Esophagus muscularis mucosa (tissue), 4 donors: ENCODE measurements around the gene LRRN2. TPM values are rescaled to one million over a fixed set of nuclear protein-coding genes. Genes with fewer than 3 reads are reported as not detected.

ENCODE experiments used
- DNase-seq: peaks from one replicate; pipeline ENCODE4 v3.0.0-alpha.2; 2017; ENCODE audit errors: extremely low spot score
- H3K27ac ChIP-seq, 4 donors: fragments of 200-600 bp; sonication (generic); replicated peaks in 1 of 4; 1 replicate in 3 of 4; 2 replicates in 1 of 4; pipeline ENCODE4 v1.5.1; 2016 to 2019; ENCODE audit warnings: mild to moderate bottlenecking in 1 of 4
- H3K27me3 ChIP-seq, 4 donors: fragments of 200-600 bp; sonication (generic); one replicate each; pipeline versions ENCODE4 v1.5.1 to v1.6.0; 2016 to 2019
- H3K36me3 ChIP-seq, 4 donors: fragments of 200-600 bp; sonication (generic); one replicate each; pipeline ENCODE4 v1.5.1; 2016 to 2019
- H3K4me1 ChIP-seq, 4 donors: fragments of 200-600 bp; sonication (generic); one replicate each; pipeline ENCODE4 v1.5.1; 2016 to 2019
- H3K4me3 ChIP-seq, 4 donors: fragments of 200-600 bp; sonication (generic); 1 replicate in 2 of 4; 2 replicates in 2 of 4; pipeline ENCODE4 v1.5.1; 2016 to 2019; ENCODE audit warnings: mild to moderate bottlenecking in 4 of 4, moderate library complexity in 1 of 4
- H3K9me3 ChIP-seq, 4 donors: fragments of 200-600 bp; sonication (generic); 1 replicate in 3 of 4; 2 replicates in 1 of 4; pipeline ENCODE4 v1.5.1; 2016 to 2019
- CTCF ChIP-seq, 3 experiments: fragments of 200-600 bp in 2 of 3; fragments of 450-650 bp in 1 of 3; sonication (generic) in 2 of 3; IDR thresholded peaks; one replicate each; pipeline ENCODE4 v1.5.1; 2017 to 2019; ENCODE audit warnings: antibody characterized with exemption in 3 of 3, mild to moderate bottlenecking in 2 of 3, moderate library complexity in 1 of 3
- EP300 ChIP-seq: sonication (generic); formaldehyde crosslinking; IDR thresholded peaks from one replicate; pipeline ENCODE4 v1.6.1; 2017; ENCODE audit warnings: antibody characterized with exemption
- POLR2A ChIP-seq: fragments of 450-650 bp; IDR thresholded peaks from one replicate; pipeline ENCODE4 v1.6.1; 2017; ENCODE audit warnings: antibody characterized with exemption, moderate library complexity, mild to moderate bottlenecking, low read depth
- POLR2AphosphoS5 ChIP-seq, 2 donors: sonication (generic); formaldehyde crosslinking; IDR thresholded peaks; one replicate each; pipeline ENCODE4 v1.6.1; 2017; ENCODE audit warnings: antibody characterized with exemption in 2 of 2
- WGBS: methylation state at CpG from one replicate; pipeline ENCODE4 v1.1.5; 2018; 5-methylcytosine and 5-hydroxymethylcytosine counted together
- intact Hi-C: fragments of 100-400 bp; cut with DNase I; formaldehyde crosslinking; loops from one replicate; pipeline ENCODE4 v1.15.1; 2023
- total RNA-seq, 4 donors: library from RNA; depleted of rRNA; stranded (reverse); fragments of >200 nt; gene quantifications; one replicate each; pipeline versions ENCODE4 v1.1.0 to v1.2.1, GENCODE V29; 2016

Gene LRRN2
- total RNA-seq, 4 donors from 2014 or later = 3.6 to 15.2 (median 5.0) TPM

GRCh38 chr1:204602871-204603542 lies 82.5 kb downstream of the LRRN2 start:
- H3K9me3 ChIP-seq = no peaks in the 10 kb centered on the region
- H3K27ac ChIP-seq = no peak overlapping the region
- TF ChIP-seq POLR2A = no peak
- TF ChIP-seq CTCF (IDR thresholded peaks at IDR 0.05) = no peak
- DNase-seq = no peak
- no peaks in the 10 kb centered on the region for H3K36me3 ChIP-seq
- WGBS = 82% methylated on average over 6 of the region's 6 CpGs
- intact Hi-C loops = no loop called here
- no peak overlapping the region for H3K4me3 ChIP-seq
- H3K4me1 ChIP-seq = no peaks in the 10 kb centered on the region
- peaks cover 0 to 11% (median 0%) of the 10 kb centered on the region in 4 donors for H3K27me3 ChIP-seq

GRCh38 chr1:204602111-204602579 lies 83.4 kb downstream of the LRRN2 start:
- Histone ChIP-seq H3K27ac (no peak overlapping the region), H3K4me3 (no peak overlapping the region), H3K27me3 (peaks cover 0 to 7% (median 0%) of the 10 kb centered on the region in 4 donors), H3K36me3 (no peaks in the 10 kb centered on the region), H3K4me1 (no peaks in the 10 kb centered on the region), H3K9me3 (no peaks in the 10 kb centered on the region)
- intact Hi-C loops = no loop called here
- DNase-seq = no peak
- 62% methylated on average over 6 of the region's 6 CpGs for WGBS
- TF ChIP-seq POLR2AphosphoS5 (IDR thresholded peaks at IDR 0.05) (no peak), CTCF (IDR thresholded peaks at IDR 0.05) (no peak), POLR2A (no peak), EP300 (no peak)

- WGBS = 78% methylated on average over 4 of the region's 4 CpGs
- DNase-seq = no peak
- intact Hi-C loops = no loop called here
These were observed 84.6 kb downstream of the LRRN2 start for GRCh38 chr1:204600968-204601367.

GRCh38 chr1:204600203-204600602 lies 85.3 kb downstream of the LRRN2 start:
- H3K27ac ChIP-seq = no peak overlapping the region

More at GRCh38 chr1:204600968-204601367, 84.6 kb downstream of the LRRN2 start:
- Histone ChIP-seq H3K36me3 (no peaks in the 10 kb centered on the region), H3K4me1 (no peaks in the 10 kb centered on the region), H3K4me3 (no peak overlapping the region), H3K27me3 (peaks cover 0 to 7% (median 0%) of the 10 kb centered on the region in 4 donors), H3K9me3 (no peaks in the 10 kb centered on the region), H3K27ac (no peak overlapping the region)
- TF ChIP-seq POLR2AphosphoS5 (IDR thresholded peaks at IDR 0.05) = no peak
- no peak for TF ChIP-seq EP300
- TF ChIP-seq CTCF (IDR thresholded peaks at IDR 0.05) = no peak
- TF ChIP-seq POLR2A = no peak

More at GRCh38 chr1:204600203-204600602, 85.3 kb downstream of the LRRN2 start:
- Histone ChIP-seq H3K27me3 (no peaks in the 10 kb centered on the region), H3K36me3 (no peaks in the 10 kb centered on the region), H3K4me1 (no peaks in the 10 kb centered on the region), H3K4me3 (no peak overlapping the region), H3K9me3 (no peaks in the 10 kb centered on the region)
- intact Hi-C loops = no loop called here
- no peak for DNase-seq
- WGBS = 87% methylated on average over 3 of the region's 5 CpGs
- TF ChIP-seq POLR2AphosphoS5 (IDR thresholded peaks at IDR 0.05) (no peak), CTCF (IDR thresholded peaks at IDR 0.05) (no peak), POLR2A (no peak), EP300 (no peak)
